Measurements from ENCODE around the gene TRMT10B.
"Not testable (repeated sequence)": the region's sequence is repeated elsewhere in the genome, so short reads cannot be mapped to it uniquely, and the experiment has no call there.

TRMT10B gene

GRCh38 chr9:37801959-37802711, 48.5 kb downstream of the TRMT10B start:
- DNase-seq = no peak

DNA sequence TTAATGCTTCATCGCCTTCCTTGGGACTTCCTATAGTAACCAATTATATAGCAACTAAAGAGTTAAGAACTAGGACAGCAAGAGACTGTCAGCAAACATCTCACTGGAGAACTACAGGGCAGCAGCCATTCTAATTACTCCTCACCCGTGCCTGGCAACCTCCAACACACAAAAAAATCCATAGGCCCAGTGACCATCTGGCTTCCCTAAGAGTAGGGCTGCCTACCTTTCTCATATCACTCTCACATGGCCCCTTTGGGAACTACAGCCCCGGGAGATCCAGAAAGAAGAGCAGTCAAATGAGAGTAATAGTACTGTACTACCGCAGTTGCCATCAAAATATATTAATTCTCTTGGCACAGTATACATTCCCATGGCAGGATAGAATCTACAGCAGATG, 52.7 kb downstream of the TRMT10B start:
- no peak for DNase-seq

GRCh38 chr9:37809676-37810075, 56.1 kb downstream of the TRMT10B start:
- not testable (repeated sequence) for DNase-seq

- DNase-seq = no peak
Observed at GRCh38 chr9:37811906-37812476, 58.4 kb downstream of the TRMT10B start.

DNA sequence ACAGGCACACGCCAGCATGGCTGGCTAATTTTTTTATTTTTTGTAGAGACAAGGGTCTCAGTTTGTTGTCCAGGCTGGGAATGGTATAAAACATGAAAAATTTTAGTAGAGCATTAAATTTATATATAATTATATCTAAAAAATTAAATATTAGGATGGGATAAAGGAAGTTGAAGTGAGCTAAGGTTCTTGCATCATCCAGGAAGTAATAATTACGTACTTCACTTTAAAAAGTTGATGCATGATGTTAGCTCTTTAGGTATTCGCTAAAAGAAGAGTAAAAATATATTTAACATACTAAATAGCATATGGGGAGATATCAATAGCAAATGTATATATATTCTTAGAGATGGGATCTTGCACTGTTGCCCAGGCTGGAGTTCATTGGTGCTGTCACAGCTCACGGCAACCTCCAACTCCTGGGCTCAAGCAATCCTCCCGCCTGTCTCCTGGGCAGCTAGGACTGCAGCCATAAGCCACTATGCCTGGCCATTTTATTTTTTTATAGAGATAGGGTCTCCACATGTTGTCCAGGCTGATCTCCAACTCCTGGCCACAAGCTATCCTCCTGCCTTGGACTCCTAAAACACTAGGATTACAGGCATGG, 59.3 kb downstream of the TRMT10B start:
- no peak for DNase-seq

DNA sequence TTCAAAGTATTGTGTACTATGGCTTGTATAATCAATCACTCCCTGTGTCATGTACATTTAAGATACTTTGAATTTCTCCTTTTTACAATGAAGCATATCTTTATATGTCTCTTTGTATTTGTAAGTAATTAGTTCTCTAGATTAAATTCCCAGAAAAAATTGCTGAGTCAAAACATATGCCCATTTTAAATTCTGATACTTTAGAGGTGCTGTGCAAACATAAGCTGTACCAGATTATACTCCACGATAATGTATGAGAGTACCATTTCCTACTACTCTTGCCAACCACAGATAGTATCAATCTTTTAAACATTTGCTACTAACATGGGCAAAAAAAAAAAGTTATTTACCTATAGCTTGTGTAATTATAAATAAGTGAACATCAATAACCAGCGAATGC, 65.2 kb downstream of the TRMT10B start:
- DNase-seq = no peak

DNA sequence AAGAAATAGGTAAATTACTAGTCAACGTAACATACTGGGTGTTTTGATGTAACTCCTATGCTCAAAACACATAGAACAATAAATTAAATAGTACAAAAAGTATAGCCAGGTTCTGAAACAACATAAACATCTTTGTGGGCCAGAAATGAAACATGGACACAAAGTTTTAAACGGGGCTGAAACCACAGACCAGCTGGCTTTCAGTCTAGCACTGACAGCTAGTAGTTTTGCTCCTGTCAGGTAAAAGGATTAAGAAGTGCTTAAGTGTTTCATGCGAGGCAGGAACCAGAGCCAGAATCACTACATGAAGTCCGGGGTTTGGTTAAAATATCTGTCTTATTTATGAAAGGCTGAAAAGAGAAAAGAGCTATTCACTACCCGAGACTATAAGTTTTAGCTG, 66.5 kb downstream of the TRMT10B start:
- DNase-seq = no peak

GRCh38 chr9:37825174-37825573, 71.6 kb downstream of the TRMT10B start:
- not testable (repeated sequence) for DNase-seq

- no peak for DNase-seq
Observed at GRCh38 chr9:37827483-37828165, 74.0 kb downstream of the TRMT10B start.

Measured in activated naive CD4-positive, alpha-beta T cell (primary cell).